GM19452 (cell line): ENCODE results near the gene CNGB1.
"Not testable (repeated sequence)": the region's sequence is repeated elsewhere in the genome, so short reads cannot be mapped to it uniquely, and the experiment has no call there.

Experiments used
- ATAC-seq: cut with Tn5 transposase; IDR thresholded peaks from one replicate; pipeline ENCODE4 v1.9.1; 2021; ENCODE audit not compliant: unreplicated experiment

The CNGB1 gene

GRCh38 chr16:57912529-57913260 lies 58.2 kb downstream of the CNGB1 start:
- no peak for ATAC-seq

- ATAC-seq, result no peak
Measured at GRCh38 chr16:57911743-57912142, 59.2 kb downstream of the CNGB1 start.

DNA sequence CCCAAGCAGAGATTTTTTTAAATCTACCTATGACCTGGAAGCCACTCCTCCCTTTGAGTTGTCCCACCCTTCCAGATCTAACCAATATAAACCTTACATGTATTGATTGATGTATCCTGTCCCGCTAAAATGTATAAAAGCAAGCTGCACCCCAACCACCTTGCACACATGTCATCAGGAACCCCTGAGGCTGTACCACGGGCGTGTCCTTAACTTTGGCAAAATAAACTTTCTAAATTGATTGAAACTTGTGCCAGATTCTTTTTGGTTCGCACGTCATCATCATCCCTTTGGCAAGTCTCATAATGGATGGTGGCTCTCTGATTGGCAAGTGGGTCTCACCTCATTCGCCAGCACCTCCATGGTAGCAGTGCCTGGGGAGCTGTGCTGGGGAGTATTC lies 60.2 kb downstream of the CNGB1 start:
- ATAC-seq, result no peak

DNA sequence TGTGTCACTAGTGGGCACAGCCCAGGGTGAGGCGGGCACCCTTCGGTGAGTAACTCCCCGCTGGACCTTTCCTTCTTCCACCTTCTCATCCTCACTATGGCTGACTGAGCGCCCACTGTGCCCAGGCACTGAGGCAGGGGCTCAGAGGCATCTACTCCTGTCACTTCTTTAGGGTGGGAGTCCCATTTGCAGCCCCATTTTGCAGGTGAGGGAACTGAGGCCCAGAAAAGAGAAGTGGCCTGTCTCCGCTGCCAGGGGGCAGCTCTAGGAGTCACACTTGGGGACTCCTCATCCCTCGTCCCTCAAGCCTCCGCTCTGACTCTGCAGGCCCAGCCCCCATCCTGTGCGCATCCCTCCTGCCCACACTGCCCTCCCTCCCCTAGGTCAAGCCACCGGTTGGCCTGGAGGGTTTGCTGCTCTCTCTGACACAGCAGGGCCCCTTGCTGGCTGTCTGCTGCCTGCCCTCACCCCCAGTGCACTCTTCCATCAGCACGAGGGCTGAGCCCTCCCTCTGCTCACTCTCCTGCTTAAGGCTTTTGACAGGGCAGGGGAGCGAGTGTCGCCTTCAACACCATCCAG lies 62.4 kb downstream of the CNGB1 start:
- ATAC-seq, result no peak

GRCh38 chr16:57906382-57907316 lies 64.3 kb downstream of the CNGB1 start:
- no peak for ATAC-seq

GRCh38 chr16:57904101-57904500 lies 66.8 kb downstream of the CNGB1 start:
- no peak for ATAC-seq

DNA sequence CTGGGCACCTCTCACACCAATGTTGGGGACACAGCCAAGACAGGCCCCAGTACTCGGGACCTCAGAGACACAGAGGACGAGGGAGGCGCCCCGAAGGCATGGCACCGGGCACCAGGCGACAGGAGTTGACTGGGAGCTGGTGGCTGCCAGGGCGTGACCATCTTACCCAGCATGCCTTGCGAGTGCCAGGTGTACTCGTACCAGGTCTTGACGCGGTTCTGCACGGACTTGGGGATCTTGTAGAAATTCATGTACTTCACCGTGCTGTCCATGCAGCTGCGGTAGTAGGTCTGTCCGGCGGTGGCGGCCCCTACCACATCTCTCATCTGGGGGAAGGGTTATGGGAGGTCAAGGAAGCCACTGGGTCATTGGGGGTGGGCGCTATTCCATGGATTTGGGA lies 67.3 kb downstream of the CNGB1 start:
- ATAC-seq, result no peak

DNA sequence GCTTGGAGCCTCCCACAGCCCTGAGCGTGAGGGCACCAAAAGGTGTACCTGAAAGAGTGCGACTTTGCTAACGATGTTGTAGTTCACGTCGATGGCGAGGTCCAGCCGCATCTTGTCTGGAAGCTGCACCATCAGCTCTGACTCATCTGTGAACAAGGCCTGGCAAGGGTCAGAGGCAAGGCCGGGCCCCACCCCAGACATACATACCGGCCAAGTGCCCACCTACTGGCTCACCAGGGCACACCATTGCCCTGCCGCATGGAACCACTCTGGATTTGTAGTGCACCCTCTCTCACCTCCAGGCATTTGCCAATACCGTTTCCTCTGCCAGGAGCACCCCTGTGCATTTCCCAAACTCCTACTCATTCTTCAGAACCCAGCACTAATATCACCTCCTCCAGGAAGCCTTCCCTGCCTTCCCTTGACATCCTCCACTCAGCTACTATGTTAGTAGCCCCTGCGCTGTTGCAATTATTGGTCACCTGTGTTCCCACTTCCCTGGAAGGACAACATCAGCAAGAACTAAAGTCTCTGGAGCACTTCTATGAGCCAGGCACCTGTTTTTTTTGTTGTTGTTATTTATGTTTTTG lies 69.4 kb downstream of the CNGB1 start:
- ATAC-seq, result no peak

DNA sequence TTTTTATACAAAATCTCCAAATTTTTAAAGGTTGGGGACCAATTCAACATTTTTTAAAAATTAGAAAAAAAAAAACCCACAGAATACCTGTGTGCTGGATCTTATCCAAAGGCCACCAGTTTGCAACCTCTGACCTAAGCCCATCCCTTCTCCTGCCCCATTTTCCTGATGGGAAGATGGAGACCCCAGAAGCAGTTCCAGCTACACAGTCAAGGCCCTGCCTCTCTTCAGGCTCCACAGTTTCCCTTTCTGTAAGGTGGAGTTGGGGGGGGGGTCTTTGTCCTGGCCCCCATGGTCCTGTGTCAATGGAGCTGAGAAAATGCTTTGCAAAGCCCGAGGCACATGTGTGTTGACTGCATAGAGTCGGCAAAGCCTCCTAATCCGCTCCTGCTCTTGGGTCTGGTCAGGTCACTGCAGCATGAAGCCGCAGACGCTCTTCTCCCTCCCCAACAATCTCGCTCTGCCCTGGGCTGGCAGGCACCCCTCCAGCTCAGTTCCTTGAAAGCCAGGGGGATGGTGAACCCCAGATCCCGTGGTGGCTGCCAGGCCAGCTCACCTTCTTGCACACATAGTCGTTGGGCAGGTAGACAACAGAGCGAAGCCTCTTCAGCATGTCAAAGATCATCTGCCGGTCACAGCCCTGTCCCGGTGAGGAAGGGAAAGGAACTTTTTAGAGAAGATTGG lies 70.0 kb downstream of the CNGB1 start:
- ATAC-seq, result no peak

DNA sequence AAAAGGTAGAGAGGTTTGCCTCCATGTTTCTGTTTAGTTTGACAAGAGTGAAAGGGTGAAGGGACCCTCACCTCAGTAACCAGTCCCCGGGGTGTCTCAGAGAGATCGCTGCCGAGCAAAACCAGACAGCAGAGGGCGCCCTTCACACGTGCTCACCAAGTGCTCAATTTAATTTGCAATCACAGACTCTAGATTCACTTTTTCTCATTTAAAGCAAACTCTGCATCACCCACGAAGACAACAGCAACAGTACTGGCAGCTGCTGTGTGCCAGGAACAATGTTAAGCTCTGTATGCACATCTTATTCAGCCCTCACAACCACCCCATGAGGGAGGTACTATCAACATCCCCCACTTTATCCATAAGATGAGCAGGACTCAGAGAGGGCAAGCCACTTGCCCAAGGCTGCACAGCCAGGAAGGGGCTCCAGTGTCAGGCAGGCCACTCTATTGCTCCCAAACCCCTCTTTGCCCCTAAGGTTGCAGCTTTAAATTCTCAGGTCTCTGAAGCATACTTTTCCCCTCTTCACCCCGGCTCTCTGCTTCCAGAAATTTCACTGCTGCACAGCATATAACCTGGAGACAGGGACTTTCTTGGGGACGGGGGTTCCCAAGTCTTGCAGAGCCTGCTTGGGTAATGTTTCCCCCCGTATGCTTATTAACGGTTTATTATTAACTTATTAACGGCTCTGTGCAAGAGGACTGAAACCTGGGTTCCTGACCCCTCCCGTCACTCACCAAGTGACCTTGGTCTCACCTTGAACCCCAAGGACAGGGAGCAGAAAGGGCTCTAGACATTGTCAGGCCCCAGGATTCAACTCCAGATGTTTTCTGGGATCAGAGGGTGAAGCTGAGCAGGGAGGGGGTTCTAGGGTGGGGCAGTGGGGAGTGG lies 70.9 kb downstream of the CNGB1 start:
- no peak for ATAC-seq

GRCh38 chr16:57898961-57899360 lies 72.0 kb downstream of the CNGB1 start:
- no peak for ATAC-seq

DNA sequence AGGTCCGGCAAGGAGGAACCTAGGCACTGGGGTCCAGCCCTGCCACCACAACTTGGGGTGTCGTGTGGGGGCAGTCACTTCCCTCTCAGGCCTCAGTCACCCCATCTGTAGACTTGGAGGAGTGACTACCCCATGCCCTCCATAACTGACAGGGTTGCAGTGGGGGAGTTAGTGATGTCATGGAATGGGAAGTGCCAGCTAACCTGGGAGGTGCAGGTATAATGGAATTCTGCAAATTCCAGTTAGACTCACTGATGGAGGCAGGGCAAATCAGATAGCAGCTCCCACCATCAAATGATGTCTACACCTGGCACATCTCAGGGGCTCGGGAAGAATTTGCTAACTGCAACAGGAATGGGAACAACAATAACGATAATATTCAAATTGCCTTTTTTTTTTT lies 72.9 kb downstream of the CNGB1 start:
- no peak for ATAC-seq

DNA sequence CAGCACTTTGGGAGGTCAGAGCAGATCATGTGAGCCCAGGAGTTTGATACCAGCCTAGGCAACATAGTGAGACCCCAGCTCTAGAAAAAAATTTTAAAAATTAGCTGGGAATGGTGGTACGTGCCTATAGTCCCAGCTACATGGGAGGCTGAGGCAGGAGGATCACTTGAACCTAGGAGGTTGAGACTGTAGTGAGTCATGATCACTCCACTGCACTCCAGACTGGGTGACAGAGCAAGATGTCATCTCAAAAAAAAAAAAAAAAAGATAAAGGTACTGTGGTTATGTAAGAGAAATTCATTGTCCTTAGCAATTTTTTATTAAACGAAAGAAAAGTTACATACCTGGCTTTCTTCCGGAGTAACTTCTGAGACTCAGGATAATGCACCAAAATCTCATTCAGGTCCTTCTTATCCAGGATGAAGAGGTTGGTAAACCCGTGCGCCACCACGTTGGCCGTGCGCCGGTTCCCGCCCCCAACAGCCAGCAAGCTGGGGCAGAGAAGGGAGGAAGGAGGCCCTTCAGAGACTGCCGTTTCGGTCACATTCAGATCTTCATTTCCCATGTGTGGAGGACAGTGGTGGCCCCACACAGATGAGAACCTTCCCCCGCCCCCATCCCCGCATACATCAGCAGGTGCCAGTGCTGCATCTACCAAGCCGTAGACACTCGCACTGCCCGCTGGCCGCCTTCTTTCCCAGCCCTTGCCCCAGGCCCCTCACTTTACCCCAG lies 73.7 kb downstream of the CNGB1 start:
- no peak for ATAC-seq

- ATAC-seq, result not testable (repeated sequence)
Measured at GRCh38 chr16:57895081-57895547, 75.8 kb downstream of the CNGB1 start.

DNA sequence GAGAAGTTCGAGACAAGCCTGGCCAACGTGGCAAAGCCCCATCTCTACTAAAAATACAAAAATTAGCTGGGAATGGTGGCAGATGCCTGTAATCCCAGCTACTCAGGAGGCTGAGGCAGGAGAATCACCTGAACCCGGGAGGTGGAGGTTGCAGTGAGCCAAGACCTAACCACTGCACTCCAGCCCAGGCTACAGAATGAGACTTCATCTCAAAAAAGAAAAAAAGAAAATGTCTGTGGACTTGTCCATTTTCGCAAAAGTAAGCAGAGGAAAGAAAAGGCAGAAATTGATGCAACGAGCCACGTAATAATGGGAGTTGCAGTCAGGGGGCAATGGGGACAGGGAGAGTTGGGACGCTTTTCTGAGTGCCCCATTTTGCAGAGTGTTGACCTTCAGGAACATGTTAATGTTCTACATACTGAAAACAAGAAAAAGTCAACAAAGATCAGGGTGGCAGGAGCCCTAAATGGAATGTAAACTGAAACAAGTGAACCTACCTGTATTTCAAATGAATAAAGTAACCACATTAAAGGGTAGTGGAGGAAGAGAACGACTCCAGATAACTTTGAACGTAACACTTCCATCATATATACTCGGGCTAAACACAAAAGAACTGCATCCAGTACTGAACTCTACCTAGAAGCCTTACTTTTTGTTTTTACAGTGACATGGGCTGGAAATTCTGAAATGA lies 76.4 kb downstream of the CNGB1 start:
- ATAC-seq, result no peak

DNA sequence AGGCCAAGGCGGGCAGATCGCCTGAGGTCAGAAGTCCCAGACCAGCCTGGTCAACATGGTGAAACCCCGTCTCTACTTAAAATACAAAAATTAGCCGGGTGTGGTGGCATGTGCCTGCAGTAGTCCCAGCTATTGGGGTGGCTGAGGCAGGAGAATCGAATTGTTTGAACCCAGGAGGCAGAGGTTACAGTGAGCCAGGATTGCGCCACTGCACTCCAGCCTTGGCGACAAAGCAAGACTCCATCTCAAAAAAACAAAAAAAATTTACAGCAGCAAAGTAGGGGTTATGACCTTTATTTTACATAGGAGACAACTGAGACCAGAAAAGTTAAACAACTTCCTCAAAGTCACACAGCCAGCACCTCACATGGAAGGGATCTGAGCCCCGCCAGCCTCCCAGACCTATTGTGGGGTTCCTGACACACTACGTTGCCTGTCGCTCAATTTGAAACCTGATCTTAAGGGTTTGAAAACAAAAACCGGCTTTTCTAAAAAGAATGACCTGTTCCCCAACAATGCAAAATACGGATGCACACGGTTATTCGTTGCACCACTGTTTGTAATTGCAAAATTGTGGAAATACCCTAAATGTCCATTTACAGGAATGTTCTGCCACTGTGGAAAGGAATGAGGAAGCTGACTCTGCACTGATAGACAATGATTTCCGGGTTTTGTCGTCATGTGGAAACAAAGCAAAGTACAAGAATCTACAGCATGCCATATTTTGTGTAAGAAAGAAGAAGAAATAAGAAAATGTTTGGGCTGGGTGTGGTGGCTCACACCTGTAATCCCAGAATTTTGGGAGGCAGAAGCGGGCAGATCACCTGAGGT lies 77.2 kb downstream of the CNGB1 start:
- no peak for ATAC-seq

DNA sequence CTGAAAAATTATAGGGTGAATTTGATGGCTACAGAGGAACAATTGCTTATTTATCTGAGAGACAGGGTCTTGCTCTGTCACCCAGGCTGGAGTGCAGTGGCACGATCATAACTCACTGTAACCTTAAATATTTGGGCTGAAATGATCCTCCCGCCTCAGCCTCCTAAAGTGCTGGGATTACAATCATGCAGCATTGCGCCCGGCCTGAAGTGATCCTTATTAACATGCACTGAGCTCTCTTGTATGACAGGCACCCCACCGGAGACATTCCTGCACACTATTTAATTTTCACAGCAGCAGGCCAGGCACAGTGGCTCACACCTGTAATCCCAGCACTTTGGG lies 77.7 kb downstream of the CNGB1 start:
- ATAC-seq, result no peak
